GM10266 (cell line): ENCODE data around the gene SORD.

Source experiments
- DNase-seq: peaks from one replicate; pipeline ENCODE4 v3.0.0; 2012; ENCODE audit errors: extremely low spot score
- TF ChIP-seq, protein P1 (sequence below): IDR thresholded peaks from 2 replicates; pipeline ENCODE4 v1.5.1; 2012; ENCODE audit warnings: mild to moderate bottlenecking, low read depth; ENCODE audit not compliant: control insufficient read depth, insufficient read depth; ENCODE audit errors: missing control alignments

Gene SORD

DNA sequence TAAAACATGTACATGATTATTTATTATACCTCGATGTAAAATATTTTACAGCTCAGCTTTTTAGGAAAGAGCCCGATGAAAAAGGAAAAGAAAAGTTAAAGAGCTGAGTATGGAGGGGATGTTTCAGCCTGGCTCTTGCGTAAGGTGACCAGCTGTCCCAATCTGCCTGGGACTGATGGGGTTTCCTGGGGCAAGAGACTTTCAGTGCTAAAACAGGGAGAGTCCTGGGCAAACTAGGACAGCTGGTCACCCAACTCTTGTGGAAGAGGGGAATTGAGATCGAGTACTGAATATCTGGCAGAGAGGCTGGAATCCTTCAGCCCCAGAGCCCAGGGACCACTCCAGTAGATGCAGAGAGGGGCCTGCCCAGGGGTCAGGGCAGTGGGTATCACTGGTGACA is 70.0 kb downstream of the SORD start:
- TF ChIP-seq, protein P1, sequence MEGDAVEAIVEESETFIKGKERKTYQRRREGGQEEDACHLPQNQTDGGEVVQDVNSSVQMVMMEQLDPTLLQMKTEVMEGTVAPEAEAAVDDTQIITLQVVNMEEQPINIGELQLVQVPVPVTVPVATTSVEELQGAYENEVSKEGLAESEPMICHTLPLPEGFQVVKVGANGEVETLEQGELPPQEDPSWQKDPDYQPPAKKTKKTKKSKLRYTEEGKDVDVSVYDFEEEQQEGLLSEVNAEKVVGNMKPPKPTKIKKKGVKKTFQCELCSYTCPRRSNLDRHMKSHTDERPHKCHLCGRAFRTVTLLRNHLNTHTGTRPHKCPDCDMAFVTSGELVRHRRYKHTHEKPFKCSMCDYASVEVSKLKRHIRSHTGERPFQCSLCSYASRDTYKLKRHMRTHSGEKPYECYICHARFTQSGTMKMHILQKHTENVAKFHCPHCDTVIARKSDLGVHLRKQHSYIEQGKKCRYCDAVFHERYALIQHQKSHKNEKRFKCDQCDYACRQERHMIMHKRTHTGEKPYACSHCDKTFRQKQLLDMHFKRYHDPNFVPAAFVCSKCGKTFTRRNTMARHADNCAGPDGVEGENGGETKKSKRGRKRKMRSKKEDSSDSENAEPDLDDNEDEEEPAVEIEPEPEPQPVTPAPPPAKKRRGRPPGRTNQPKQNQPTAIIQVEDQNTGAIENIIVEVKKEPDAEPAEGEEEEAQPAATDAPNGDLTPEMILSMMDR = no peak
- no peak for DNase-seq

DNA sequence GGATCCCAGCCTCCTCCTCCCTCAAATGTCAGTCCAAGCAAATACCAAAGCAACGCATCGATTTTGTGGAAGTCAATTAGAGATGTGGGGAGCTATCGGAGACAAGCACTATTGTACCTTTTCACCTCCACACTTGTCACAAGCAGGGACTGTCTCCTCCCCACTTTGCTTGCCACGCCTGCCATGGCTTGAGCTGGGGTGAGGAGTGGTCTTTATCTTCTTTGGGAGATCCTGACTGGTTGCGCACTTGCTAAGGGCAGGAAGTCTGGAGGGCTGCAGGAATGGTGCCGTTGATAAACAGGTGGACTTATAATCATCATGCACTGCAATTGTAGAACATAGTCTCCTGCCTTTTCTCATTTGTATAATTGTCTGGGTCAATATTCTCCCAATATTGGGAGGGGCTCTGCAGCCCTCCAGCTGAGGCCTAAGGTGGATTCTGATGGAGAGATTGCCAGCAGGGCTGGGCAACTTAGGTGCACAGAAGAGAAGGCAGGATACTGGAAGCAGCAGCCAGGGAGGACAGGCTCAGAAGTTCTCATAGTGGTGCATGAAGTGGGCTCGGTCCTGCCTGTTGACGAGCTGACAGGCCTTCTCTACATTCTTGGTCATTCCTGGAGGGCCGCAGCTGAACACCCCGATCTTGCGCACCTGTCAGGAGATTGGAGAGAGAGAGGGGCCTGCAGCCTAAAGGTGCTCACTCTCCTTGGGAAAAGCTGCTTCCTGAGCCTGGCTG is 70.8 kb downstream of the SORD start:
- DNase-seq = no peak
- TF ChIP-seq, protein P1 = no peak

DNA sequence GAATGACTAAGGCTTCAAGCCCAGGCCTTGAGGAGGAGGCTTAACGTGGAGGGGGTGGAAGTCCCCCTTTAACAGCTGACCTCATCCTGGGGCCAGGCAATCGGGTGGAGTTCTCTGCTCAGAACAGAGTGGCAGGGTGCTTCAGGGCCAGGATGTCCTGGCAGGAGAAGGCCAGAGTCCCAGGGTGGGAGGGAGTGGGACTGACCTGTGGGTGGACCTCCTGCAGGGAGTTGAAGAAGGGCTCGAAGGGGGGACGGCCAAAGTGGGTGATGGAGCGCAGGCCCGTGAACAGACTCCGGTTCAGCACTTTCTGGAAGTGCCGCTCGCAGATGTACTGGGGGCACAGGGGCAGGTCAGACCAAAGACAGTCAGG is 71.3 kb downstream of the SORD start:
- DNase-seq = no peak
- TF ChIP-seq, protein P1 = no peak

DNA sequence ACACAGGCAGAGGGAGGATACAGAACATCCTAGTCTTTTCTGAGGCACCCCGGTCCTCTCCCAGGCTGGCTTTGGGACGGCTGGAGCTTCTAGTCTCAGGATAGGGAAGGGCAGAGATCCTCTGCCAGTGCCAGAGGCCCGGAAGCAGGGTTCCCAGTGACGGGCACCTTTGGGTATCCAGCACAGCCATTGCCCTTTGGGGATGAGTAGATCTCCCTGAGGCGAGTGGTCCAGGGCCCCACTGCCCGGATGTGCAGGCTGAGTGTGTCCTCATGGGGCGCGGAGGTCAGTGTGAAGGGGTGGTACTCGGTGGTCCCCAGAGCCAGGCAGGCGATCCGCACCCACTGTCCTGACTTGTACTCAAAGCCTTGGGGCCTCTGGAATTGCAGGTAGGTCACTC is 72.7 kb downstream of the SORD start:
- TF ChIP-seq, protein P1 = no peak
- no peak for DNase-seq

DNA sequence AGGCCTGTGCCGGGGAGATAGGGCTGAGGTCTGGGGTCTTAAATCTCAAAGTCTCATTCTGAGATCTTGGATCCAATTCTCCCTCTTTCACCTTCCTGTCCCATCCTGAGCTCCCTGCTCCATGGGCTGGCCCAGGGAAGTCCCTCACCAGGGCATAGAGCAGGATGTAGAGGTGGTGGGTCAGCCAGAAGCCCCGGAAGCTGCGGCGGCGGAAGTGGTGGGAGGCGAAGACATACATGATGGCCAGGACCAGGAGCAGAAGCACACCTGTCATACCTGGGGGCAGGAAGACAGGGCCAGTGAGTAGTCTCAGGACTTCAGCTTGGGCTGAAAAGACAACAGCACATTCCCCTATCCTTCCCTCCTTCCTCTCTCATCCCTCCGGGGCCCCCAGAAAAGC is 74.5 kb downstream of the SORD start:
- DNase-seq = no peak
- TF ChIP-seq, protein P1 = no peak

DNA sequence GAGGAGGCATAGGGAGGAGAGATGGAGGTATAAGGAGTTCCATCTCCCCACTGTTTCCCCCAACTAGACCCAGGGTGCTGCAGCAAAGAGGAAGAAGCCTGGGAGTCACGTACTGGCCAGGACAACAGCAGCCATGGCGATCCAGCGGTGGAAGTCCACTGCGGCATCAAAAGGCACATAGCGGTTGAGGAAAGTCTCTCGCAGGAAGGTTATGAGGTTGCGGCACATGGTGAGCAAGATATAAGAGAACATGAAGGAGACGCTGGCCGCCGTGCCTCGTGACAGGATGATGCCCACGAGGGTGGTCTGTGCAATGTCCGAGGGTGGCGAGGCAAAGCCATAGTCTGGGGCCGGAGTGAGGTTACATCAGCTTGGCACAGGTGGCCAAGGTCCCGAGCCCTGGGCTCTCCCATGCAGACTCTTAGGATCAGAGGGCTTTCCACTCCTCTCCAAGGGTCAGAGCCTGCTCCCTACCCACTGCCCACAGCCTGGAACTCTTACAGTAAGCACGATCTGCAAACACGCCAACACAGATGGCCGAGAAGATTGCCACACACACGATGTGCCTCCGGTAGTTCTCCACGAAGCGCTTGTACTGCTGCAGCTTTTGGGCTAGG is 76.7 kb downstream of the SORD start:
- TF ChIP-seq, protein P1 = no peak
- no peak for DNase-seq

DNA sequence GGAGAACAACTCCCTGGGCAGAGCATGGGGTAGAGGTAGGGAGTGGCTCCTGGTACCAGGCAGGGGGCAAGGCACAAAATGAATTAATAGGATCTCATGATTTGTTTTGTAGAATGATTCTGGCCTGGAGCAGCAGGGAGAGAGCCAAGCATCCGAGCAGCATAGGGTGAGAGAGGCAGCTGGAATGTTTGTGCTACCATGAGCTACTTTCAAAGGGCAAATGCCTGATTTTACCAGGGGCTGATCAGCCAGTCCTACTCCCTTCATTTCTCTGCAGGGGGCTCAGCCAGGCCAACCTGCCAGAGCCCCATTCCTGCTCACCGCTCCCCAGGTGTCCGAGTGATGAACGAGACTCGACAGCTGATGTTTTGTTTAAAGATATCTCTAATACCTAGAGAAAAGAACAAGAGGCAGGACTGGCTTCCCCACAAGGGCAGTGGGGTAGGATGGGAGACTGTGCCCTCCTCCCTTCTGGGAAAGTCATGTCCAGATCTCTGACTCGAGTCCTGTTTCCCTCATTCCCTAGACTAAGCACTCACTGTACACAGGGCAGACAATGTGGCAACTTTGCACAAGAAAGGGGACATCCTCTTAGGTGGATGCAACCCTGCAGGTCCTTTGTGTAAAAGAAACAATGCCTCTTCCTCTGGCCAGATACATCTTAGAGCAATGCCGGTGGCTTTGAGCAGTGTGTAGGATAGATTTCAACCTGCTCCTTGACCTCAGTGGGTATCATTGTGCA is 78.1 kb downstream of the SORD start:
- no peak for DNase-seq
- TF ChIP-seq, protein P1 = no peak
